HepG2 (cell line): ENCODE measurements around the gene CCDC116. TPM values are rescaled to one million over a fixed set of nuclear protein-coding genes. Genes with fewer than 3 reads are reported as not detected.

Source experiments
- ATF2 ChIP-seq: sonication (generic); formaldehyde crosslinking; IDR thresholded peaks from 2 replicates; pipeline ENCODE4 v1.4.0; 2020; ENCODE audit warnings: missing genetic modification reagents
- DRAP1 ChIP-seq: IDR thresholded peaks from 2 replicates; pipeline ENCODE4 v1.6.1; 2016; ENCODE audit warnings: missing genetic modification reagents, missing compliant biosample characterization
- FOXC1 ChIP-seq: sonication (generic); formaldehyde crosslinking; IDR thresholded peaks from 2 replicates; pipeline ENCODE4 v1.8.0; 2022; ENCODE audit warnings: mild to moderate bottlenecking, missing genetic modification reagents, borderline replicate concordance
- FOXP1 ChIP-seq, 2 experiments: fragments of 450-650 bp in 1 of 2; IDR thresholded peaks; 2 replicates each; pipeline ENCODE4 v1.6.1; 2017 to 2018; ENCODE audit warnings: antibody characterized with exemption in 1 of 2
- JUND ChIP-seq: sonication (generic); formaldehyde crosslinking; IDR thresholded peaks from 2 replicates; pipeline ENCODE4 v1.8.0; 2022; ENCODE audit warnings: mild to moderate bottlenecking, missing genetic modification reagents
- KDM4B ChIP-seq: sonication (generic); formaldehyde crosslinking; IDR thresholded peaks from 2 replicates; pipeline ENCODE4 v1.4.0; 2020; ENCODE audit warnings: missing genetic modification reagents
- KMT2B ChIP-seq: IDR thresholded peaks from 2 replicates; pipeline ENCODE4 v1.6.1; 2016; ENCODE audit warnings: missing genetic modification reagents, missing compliant biosample characterization
- MYC ChIP-seq: sonication (generic); formaldehyde crosslinking; IDR thresholded peaks from 2 replicates; pipeline ENCODE4 v1.9.0; 2021; ENCODE audit warnings: missing genetic modification reagents, borderline replicate concordance
- NBN ChIP-seq: fragments of 450-650 bp; conservative IDR thresholded peaks from 2 replicates; pipeline ENCODE4 v1.6.1; 2017
- POLR2G ChIP-seq: fragments of 200-400 bp; formaldehyde crosslinking; IDR thresholded peaks from 2 replicates; pipeline ENCODE4 v1.6.1; 2018; ENCODE audit warnings: mild to moderate bottlenecking, low read depth, low read length, moderate library complexity
- PRMT3 ChIP-seq: sonication (generic); formaldehyde crosslinking; IDR thresholded peaks from 2 replicates; pipeline ENCODE4 v1.8.1; 2022; ENCODE audit warnings: low read depth, mild to moderate bottlenecking, moderate library complexity, missing genetic modification reagents, borderline replicate concordance
- SAP130 ChIP-seq: IDR thresholded peaks from 2 replicates; pipeline ENCODE4 v1.6.1; 2016; ENCODE audit warnings: low read depth
- SMARCE1 ChIP-seq: fragments of 450-650 bp; IDR thresholded peaks from 2 replicates; pipeline ENCODE4 v1.6.1; 2017; ENCODE audit warnings: borderline replicate concordance
- TFDP1 ChIP-seq: IDR thresholded peaks from 2 replicates; pipeline ENCODE4 v1.6.1; 2016; ENCODE audit warnings: missing compliant biosample characterization, missing genetic modification reagents, borderline replicate concordance
- ZBTB21 ChIP-seq: sonication (generic); formaldehyde crosslinking; IDR thresholded peaks from 2 replicates; pipeline ENCODE4 v1.4.0; 2020; ENCODE audit warnings: missing genetic modification reagents
- ZFP91 ChIP-seq: sonication (generic); formaldehyde crosslinking; IDR thresholded peaks from 2 replicates; pipeline ENCODE4 v1.9.0; 2022; ENCODE audit warnings: missing genetic modification reagents, mild to moderate bottlenecking, borderline replicate concordance
- ZNF256 ChIP-seq: sonication (generic); formaldehyde crosslinking; conservative IDR thresholded peaks from 2 replicates; pipeline ENCODE4 v1.4.0; 2020; ENCODE audit warnings: missing genetic modification reagents
- ZNF7 ChIP-seq: IDR thresholded peaks from 2 replicates; pipeline ENCODE4 v1.6.1; 2016; ENCODE audit warnings: missing biosample characterization, missing genetic modification reagents
- ZNF766 ChIP-seq: sonication (generic); formaldehyde crosslinking; IDR thresholded peaks from 2 replicates; pipeline ENCODE4 v1.5.0; 2020; ENCODE audit warnings: missing genetic modification reagents, borderline replicate concordance
- ZNF775 ChIP-seq: sonication (generic); formaldehyde crosslinking; IDR thresholded peaks from 2 replicates; pipeline ENCODE4 v1.4.0; 2020; ENCODE audit warnings: missing genetic modification reagents, mild to moderate bottlenecking, moderate library complexity, borderline replicate concordance
- ZNF782 ChIP-seq: sonication (generic); formaldehyde crosslinking; IDR thresholded peaks from 2 replicates; pipeline ENCODE4 v1.4.0; 2020; ENCODE audit warnings: missing genetic modification reagents, mild to moderate bottlenecking, borderline replicate concordance
- polyA plus RNA-seq, 8 experiments: library from polyadenylated mRNA; depleted of rRNA in 3 of 8; stranded (reverse) in 7 of 8; unstranded in 1 of 8; fragments of >200 nt; fragmentation: Illumina TruSeq in 4 of 8; extraction: Trizol in 4 of 8; gene quantifications; 2 replicates each; pipeline versions ENCODE4 v1.2.1 to v1.2.3, GENCODE V29; 2011 to 2016; ENCODE audit warnings: low read depth in 4 of 8, missing spikeins in 1 of 8, mixed read lengths in 1 of 8; ENCODE audit not compliant: insufficient read depth in 1 of 8
- total RNA-seq, 5 experiments: library from RNA; depleted of rRNA; stranded (reverse); fragments of >200 nt; fragmentation: Illumina TruSeq; extraction: Trizol; gene quantifications; 2 replicates each; pipeline ENCODE4 v1.2.3, GENCODE V29; 2016; ENCODE audit warnings: low read depth in 1 of 5
- TF ChIP-seq, protein P1 (sequence below): sonication (generic); formaldehyde crosslinking; IDR thresholded peaks from 2 replicates; pipeline ENCODE4 v1.8.1; 2022; ENCODE audit warnings: mild to moderate bottlenecking, missing genetic modification reagents
- TF ChIP-seq, protein P2 (sequence below): sonication (generic); formaldehyde crosslinking; IDR thresholded peaks from 2 replicates; pipeline ENCODE4 v1.9.0; 2021; ENCODE audit warnings: missing genetic modification reagents, borderline replicate concordance

The CCDC116 gene
- total and polyA plus RNA-seq, 2 of the 13 experiments (the other 11 are each of a cell fraction or from before 2014, with no cell fraction given), result 0.15 to 0.33 TPM

GRCh38 chr22:21657360-21658032 lies 24.9 kb downstream of the CCDC116 start (continued):
- TF ChIP-seq, protein P1, sequence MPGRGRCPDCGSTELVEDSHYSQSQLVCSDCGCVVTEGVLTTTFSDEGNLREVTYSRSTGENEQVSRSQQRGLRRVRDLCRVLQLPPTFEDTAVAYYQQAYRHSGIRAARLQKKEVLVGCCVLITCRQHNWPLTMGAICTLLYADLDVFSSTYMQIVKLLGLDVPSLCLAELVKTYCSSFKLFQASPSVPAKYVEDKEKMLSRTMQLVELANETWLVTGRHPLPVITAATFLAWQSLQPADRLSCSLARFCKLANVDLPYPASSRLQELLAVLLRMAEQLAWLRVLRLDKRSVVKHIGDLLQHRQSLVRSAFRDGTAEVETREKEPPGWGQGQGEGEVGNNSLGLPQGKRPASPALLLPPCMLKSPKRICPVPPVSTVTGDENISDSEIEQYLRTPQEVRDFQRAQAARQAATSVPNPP (CRISPR knock-in tag), result 0 out of 2 replicates have a peak, but pooled peaks have one; percentile 35
- TF ChIP-seq, protein P2, sequence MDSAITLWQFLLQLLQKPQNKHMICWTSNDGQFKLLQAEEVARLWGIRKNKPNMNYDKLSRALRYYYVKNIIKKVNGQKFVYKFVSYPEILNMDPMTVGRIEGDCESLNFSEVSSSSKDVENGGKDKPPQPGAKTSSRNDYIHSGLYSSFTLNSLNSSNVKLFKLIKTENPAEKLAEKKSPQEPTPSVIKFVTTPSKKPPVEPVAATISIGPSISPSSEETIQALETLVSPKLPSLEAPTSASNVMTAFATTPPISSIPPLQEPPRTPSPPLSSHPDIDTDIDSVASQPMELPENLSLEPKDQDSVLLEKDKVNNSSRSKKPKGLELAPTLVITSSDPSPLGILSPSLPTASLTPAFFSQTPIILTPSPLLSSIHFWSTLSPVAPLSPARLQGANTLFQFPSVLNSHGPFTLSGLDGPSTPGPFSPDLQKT (CRISPR knock-in tag), result no peak
- TF ChIP-seq ZNF7 (CRISPR knock-in tag) (no peak), NBN (no peak), POLR2G (peak; percentile 73), ZFP91 (CRISPR knock-in tag) (peak; percentile 87; the same call in 1 of the 2 replicates), ZNF766 (0 out of 2 replicates have a peak, but pooled peaks have one; percentile 21), FOXP1 (IDR thresholded peaks at IDR 0.05) (no peak), FOXP1 (CRISPR knock-in tag; IDR thresholded peaks at IDR 0.05) (no peak; the same call in 1 of the 2 replicates), TFDP1 (CRISPR knock-in tag) (peak; percentile 58; the same call in 1 of the 2 replicates), DRAP1 (CRISPR knock-in tag) (no peak; the same call in 1 of the 2 replicates), ATF2 (no peak), ZBTB21 (CRISPR knock-in tag) (no peak), SMARCE1 (no peak), ZNF782 (CRISPR knock-in tag) (no peak), SAP130 (peak; percentile 73), MYC (CRISPR knock-in tag) (peak; percentile 60), ZNF256 (CRISPR knock-in tag) (no peak), JUND (CRISPR knock-in tag) (no peak), ZNF775 (no peak), FOXC1 (CRISPR knock-in tag) (peak; percentile 62; the same call in 1 of the 2 replicates), KMT2B (CRISPR knock-in tag) (peak; percentile 31; the same call in 1 of the 2 replicates), PRMT3 (0 out of 2 replicates have a peak, but pooled peaks have one; percentile 24), KDM4B (peak; percentile 51; the same call in 1 of the 2 replicates)
